ENCODE data around the gene DLG2.

DLG2 gene

GRCh38 chr11:84012171-84012826 lies 1614.8 kb downstream of the DLG2 start:
- DNase-seq (ENCODE audit: low read depth), result no peak

DNA sequence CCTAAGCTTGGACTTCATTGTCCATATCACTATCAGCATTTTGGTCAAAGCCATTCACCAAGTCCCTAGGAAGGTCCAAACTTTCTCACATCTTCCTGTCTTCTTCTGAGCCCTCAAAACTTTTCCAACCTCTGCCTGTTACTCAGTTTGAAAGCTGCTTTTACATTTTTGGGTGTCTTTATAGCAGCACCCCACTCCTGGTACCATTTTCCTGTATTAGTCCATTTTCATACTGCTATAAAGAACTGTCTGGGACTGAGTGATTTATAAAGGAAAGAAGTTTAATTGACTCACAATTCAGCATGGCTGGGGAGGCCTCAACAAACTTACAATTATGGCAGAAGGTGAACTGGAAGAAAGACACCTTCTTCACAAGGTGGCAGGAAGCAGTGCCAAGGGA lies 1624.0 kb downstream of the DLG2 start:
- DNase-seq (ENCODE audit: low read depth), result no peak

- DNase-seq (ENCODE audit: low read depth), result no peak
Measured at GRCh38 chr11:83998921-83999320, 1628.2 kb downstream of the DLG2 start.

GRCh38 chr11:83990160-83990733 lies 1636.9 kb downstream of the DLG2 start:
- DNase-seq (ENCODE audit: low read depth), result no peak

GRCh38 chr11:83982825-83983224 lies 1644.3 kb downstream of the DLG2 start:
- no peak for DNase-seq (ENCODE audit: low read depth)

- no peak for DNase-seq (ENCODE audit: low read depth)
Measured at GRCh38 chr11:83979593-83979992, 1647.6 kb downstream of the DLG2 start.

DNA sequence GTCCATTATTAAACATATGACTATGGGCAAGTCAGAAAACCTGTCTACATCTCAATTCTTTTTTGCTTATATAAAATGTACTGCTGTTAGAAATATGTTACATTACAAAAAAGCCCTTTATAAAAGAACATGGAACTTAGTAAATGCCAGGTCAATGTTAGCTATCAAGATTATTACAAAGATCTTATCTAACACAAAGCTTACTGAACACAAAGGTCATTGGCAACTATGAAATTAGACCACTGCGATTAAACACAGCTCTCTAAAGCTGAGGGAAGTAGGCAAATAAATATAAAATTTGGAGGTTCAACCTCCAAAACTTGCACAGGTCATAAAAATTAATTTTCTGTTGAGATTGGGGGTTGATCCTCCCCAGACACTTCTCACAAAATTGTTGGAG lies 1648.2 kb downstream of the DLG2 start:
- no peak for DNase-seq (ENCODE audit: low read depth)

DNA sequence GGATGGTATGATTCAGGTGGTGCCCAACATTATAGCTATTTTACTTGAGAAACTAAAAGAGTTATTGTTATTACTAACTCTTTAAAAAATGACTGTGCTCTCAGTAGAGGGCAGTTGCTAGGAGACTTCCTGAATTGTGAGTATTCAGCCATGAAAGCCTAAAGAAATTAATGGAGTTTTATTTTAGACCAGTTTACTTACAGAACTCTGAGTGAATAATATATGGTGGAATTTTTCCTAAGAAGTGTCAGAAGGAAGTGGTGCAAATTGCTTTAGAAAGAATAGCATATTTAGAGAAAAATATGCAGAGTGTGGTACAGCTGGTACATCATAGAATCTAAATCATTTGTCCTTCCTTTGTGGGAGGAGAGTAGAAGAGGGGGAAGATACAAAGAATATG lies 1651.1 kb downstream of the DLG2 start:
- DNase-seq (ENCODE audit: low read depth), result no peak

- DNase-seq (ENCODE audit: low read depth), result no peak
Measured at GRCh38 chr11:83972536-83972935, 1654.6 kb downstream of the DLG2 start.

DNA sequence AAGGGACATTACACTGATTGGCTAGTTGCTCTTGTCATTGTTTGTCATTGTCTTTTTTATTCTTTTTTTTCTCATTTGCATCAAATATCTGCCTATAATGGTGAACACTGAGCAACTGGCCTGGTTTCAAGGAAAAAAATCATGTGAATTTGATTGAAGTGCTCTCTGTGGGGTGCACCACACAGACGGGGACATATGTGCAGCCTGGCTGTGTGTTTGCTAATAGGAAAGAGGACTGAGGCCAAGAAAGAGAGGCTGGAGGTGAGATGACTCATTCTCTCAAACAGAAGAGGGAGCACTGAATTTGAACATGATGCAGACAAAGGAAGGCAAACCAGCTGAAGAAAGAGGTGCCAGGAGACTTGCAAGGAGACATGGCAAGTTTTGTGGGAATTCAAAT lies 1656.1 kb downstream of the DLG2 start:
- DNase-seq (ENCODE audit: low read depth), result peak; percentile 14

DNA sequence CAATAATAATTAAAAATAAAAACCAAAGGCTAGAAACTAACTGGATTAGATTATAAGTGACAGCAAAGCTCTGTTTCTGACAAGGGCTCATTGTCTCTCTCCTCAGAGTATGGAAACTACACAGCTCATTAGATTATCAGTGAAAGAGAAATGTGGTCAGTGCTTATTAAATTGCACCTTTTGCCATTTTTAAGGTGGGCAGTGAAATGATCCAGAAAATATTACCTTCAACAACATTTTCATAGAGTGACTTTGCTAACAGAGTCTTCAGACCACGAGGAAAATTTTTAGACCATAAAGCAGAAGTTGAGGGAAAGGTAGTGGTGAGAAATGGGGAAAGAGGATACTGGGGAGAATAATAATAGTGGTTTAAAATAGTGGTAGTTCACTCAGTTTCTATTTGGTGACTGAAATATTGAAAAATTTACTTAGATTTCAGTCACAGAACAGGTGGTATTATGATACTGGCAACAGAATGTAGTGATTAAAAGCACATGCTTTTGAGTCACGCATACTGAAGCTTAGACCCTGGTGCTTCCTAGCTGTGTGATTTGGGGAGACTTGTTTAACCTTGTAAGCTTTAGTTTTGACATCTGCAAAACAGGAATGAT lies 1657.0 kb downstream of the DLG2 start:
- no peak for DNase-seq (ENCODE audit: low read depth)

- DNase-seq (ENCODE audit: low read depth), result no peak
Measured at GRCh38 chr11:83957038-83957900, 1669.9 kb downstream of the DLG2 start.

- DNase-seq (ENCODE audit: low read depth), result no peak
Measured at GRCh38 chr11:83956119-83956697, 1670.9 kb downstream of the DLG2 start.

DNA sequence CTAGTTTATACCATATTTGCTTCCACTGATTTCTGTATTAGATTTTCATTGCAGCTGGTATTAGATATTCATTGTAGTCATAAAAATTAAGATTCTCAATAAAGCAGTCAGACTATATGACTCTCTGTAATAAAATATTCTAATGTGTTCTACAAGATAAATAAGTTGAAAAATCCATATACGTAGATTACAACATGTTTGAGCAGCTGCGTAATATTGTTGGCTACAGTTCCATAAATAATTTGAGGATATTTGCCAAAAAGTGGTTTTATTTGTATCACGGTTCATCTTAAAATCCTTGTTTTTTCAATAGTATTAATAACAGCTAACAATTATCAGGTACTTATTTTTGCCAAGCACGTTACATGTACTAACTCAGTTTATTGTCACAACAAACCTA lies 1672.4 kb downstream of the DLG2 start:
- no peak for DNase-seq (ENCODE audit: low read depth)

GRCh38 chr11:83951521-83951920 lies 1675.6 kb downstream of the DLG2 start:
- no peak for DNase-seq (ENCODE audit: low read depth)

DNA sequence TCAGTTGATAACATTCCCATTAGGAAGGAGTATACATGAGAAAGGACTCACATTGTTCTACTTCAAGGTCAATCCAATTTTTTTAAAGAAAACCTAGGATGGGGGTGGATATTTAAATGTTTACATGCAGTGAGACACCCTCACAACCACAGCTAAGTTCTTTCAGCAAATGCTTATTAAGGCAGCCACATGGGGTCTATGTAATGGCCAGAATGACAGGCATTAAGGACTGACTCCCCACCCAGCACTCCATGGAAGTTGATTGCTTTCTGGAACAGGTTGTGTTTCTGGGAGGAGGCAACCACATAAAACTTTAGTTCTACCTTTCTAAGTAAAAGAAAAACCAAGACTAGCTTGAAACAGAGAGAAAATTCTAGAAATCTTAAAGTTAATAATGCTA lies 1678.9 kb downstream of the DLG2 start:
- no peak for DNase-seq (ENCODE audit: low read depth)

GRCh38 chr11:83945976-83946375 lies 1681.2 kb downstream of the DLG2 start:
- no peak for DNase-seq (ENCODE audit: low read depth)

DNA sequence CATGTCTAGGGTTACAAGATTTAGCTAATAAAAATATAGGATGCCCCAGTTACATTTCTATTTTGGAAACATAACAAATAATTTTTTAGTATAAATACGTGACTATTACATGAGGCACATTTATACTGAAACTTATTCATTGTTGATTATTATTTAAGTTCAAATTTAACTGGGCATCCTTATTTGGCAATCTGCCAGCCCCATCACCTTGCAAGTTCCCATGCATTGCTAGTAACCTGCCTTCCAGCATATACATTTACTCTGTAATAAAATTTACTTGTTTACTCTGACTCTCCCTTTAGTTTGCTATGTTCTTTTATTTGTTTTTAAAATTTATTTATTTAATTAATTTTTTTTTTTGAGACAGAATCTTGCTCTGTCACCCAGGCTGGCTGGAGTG lies 1686.1 kb downstream of the DLG2 start:
- DNase-seq (ENCODE audit: low read depth), result no peak

- DNase-seq (ENCODE audit: low read depth), result no peak
Measured at GRCh38 chr11:83938148-83938547, 1689.0 kb downstream of the DLG2 start.

DNA sequence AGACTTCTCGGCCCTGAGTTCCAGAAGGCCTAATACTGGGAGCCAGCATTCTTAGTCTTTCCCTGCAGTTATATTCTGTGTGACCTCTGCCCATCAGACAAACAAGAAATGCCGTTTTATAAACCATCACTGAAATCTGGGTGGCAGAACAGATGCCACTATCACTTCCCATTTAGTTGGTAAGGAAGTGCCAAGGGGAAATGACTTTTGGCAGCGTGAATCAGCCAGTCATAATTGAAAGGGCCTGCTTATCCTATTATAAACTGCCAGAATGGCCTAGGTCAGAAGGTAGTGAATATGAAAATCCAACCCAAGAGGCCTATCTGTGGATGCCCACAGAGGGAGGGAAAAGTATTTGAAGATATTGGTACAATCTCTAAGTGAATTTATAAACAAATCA lies 1694.1 kb downstream of the DLG2 start:
- no peak for DNase-seq (ENCODE audit: low read depth)

GRCh38 chr11:83927422-83927821 lies 1699.7 kb downstream of the DLG2 start:
- no peak for DNase-seq (ENCODE audit: low read depth)

DNA sequence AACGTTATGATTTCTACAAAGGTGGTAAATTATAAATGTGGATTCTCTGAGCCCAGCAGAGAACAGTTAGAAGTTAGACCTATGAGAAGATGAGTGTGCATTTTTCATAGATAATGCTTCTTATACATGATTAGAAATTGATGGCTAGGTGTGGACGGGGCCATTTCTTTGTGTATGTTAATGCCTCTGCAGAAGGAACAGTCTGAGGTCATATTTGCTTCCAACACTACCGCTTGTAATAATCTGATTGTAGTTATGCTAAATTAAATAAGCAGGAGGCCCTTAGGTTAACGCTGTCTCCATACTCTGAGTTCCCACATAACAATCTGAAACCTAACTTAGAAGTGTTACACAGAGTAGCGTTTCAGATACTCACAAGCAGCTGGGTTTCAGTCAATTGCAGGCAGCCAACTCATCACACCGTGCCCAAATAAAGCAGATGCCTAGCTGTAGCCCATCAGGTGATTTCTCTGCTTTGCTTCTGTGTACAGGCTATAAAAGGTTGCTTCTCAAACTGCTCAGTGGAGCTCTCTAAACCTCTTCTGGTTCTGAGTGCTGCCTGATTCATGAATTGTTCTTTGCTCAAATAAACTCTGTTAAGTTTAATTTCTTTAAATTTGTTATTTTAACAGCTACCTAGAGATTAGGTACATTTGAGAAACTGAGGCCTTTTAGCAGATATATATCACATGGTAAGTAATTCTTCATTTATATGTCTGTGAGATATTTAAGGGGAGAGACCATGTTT lies 1702.2 kb downstream of the DLG2 start:
- no peak for DNase-seq (ENCODE audit: low read depth)

Data from stromal cell of bone marrow (primary cell).